ENCODE results near the gene JDP2. TPM values are rescaled to one million over a fixed set of nuclear protein-coding genes. Genes with fewer than 3 reads are reported as not detected.

JDP2 gene
- total RNA-seq, 1 experiment from 2014 or later, result 22.8 TPM

DNA sequence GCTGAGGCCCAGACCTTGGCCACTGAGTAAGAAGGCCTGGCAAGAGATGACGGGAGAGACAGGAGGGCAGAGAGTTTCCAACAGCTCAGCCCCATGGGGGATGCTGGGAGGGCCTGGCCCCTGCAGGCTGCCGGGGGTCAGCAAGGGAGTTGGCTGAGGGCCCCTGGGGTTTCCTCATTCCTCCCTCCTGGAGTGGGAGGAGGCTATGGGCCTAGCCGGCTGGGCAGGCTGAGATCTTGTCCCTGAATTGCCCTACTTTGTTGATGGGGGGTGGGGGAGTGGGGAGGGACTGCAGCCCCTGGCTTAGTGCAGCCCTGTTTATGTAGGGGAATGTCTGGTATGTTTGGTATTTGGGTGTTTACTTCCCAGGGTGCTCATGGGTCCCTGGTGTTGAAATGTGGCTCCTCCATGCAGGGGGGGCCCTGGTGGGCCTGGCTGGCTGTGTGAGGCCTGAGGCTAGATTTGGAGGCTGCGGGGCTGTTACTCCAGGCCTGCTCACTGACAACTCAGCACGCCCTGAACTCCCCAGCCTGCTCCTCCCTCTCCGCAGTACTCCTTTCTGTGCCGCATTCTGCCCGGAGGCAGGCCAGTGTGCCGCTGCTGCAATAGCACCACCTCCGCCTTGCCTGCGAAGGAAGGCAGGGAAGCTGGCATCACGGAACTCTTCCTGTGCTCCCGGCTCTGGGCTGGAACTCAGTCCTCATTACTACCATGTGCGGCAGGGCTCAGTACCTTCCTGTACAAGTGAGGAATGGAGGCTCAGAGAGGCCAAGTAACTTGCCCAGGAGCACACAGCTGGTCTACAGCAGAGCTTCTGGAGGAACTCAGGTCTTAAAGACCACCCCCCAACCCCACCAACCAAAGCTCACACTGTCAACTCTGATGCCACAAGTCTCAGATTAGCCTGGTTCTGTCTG is 25.3 kb downstream of the JDP2 start:
- peak overlapping the region; percentile 67 for H2BK12ac ChIP-seq (ENCODE audit: insufficient read length, low read depth, low read length)
- H3K4me1 Mint-ChIP-seq, result peaks cover 66 to 81% of the 10 kb centered on the region in 2 experiments
- no peak overlapping the region; the same call in 1 of the 2 replicates for H2BK15ac ChIP-seq (ENCODE audit: low read depth, low read length)
- H3K4me1 ChIP-seq (ENCODE audit: insufficient read depth, low read length), result peaks cover 7% of the 10 kb centered on the region; the same call in 1 of the 2 replicates
- H2BK20ac ChIP-seq (ENCODE audit: low read depth, low read length, poor library complexity, severe bottlenecking), result no peak overlapping the region
- peak overlapping the region; percentile 90 for H3K18ac ChIP-seq (ENCODE audit: insufficient read length, low read depth, low read length)
- H3K4me2 ChIP-seq (ENCODE audit: insufficient read depth, insufficient read length, low read length), result no peak overlapping the region
- peak overlapping the region; percentile 56 for H4K91ac ChIP-seq (ENCODE audit: insufficient read length, low read depth, low read length)
- no peak overlapping the region for H2AK5ac ChIP-seq (ENCODE audit: insufficient read length, low read length)
- H3K27ac ChIP-seq (ENCODE audit: insufficient read length, low read depth, low read length), result peak overlapping the region; percentile 87
- H2BK120ac ChIP-seq (ENCODE audit: low read depth, low read length, poor library complexity, severe bottlenecking), result peak overlapping the region; percentile 40
- no peak overlapping the region for H3K23ac ChIP-seq (ENCODE audit: insufficient read length, low read depth, low read length)
- peak overlapping the region; percentile 1 for H3T11ph ChIP-seq (ENCODE audit: low read length)
- TF ChIP-seq, protein P1, sequence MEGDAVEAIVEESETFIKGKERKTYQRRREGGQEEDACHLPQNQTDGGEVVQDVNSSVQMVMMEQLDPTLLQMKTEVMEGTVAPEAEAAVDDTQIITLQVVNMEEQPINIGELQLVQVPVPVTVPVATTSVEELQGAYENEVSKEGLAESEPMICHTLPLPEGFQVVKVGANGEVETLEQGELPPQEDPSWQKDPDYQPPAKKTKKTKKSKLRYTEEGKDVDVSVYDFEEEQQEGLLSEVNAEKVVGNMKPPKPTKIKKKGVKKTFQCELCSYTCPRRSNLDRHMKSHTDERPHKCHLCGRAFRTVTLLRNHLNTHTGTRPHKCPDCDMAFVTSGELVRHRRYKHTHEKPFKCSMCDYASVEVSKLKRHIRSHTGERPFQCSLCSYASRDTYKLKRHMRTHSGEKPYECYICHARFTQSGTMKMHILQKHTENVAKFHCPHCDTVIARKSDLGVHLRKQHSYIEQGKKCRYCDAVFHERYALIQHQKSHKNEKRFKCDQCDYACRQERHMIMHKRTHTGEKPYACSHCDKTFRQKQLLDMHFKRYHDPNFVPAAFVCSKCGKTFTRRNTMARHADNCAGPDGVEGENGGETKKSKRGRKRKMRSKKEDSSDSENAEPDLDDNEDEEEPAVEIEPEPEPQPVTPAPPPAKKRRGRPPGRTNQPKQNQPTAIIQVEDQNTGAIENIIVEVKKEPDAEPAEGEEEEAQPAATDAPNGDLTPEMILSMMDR (conservative IDR thresholded peaks at IDR 0.05), result no peak
- H3K4me3 Mint-ChIP-seq, result peak overlapping the region in 1 of 2 experiments; percentile 69; a peak in 3 of 5 replicates
- peak overlapping the region; percentile 97 for H4K5ac ChIP-seq (ENCODE audit: insufficient read length, low read depth, low read length)
- peak overlapping the region; percentile 88 for H3K14ac ChIP-seq (ENCODE audit: insufficient read depth, low read length)
- H3K23me2 ChIP-seq (ENCODE audit: insufficient read length, low read depth, low read length, poor library complexity, severe bottlenecking), result no peaks in the 10 kb centered on the region
- DNase-seq, result peak; percentile 94
- H3K9ac ChIP-seq (ENCODE audit: extremely low read depth, insufficient read length, low read length), result peak overlapping the region; percentile 43
- WGBS (ENCODE audit: extremely low coverage, insufficient read length, low lambda C conversion rate), result no CpG with 5 or more reads among the region's 14 CpGs
- H2AFZ ChIP-seq (ENCODE audit: low read length), result no peak overlapping the region
- H3K79me1 ChIP-seq (ENCODE audit: insufficient read depth, low read depth, low read length, poor library complexity, severe bottlenecking), result no peaks in the 10 kb centered on the region
- peak overlapping the region; percentile 98 to 100 (median 100) for H3K27ac Mint-ChIP-seq
- peaks cover 0 to 15% (median 5%) of the 10 kb centered on the region in 3 experiments; a peak in 4 of 7 replicates for H3K36me3 Mint-ChIP-seq (ENCODE audit: insufficient read depth in 1 of 3, low read depth in 3 of 3)
- H3K27me3 ChIP-seq (ENCODE audit: insufficient read depth, low read length), result no peaks in the 10 kb centered on the region
- peak overlapping the region; percentile 67 for H2BK5ac ChIP-seq (ENCODE audit: insufficient read length, low read length)
- H3K9me3 Mint-ChIP-seq, result no peaks in the 10 kb centered on the region
- H3K27me3 Mint-ChIP-seq (ENCODE audit: low read depth), result no peaks in the 10 kb centered on the region
- H3K9me3 ChIP-seq (ENCODE audit: control insufficient read depth, low read depth, low read length), result no peaks in the 10 kb centered on the region
- no peaks in the 10 kb centered on the region for H4K20me1 ChIP-seq (ENCODE audit: control insufficient read depth, insufficient read depth, insufficient read length)
- H3K4ac ChIP-seq (ENCODE audit: low read depth, low read length), result no peak overlapping the region; the same call in 1 of the 2 replicates
- H3K56ac ChIP-seq (ENCODE audit: insufficient read length, low read depth, low read length), result no peak overlapping the region
- H4K8ac ChIP-seq (replicated peaks; ENCODE audit: insufficient read length, low read depth, low read length), result peak overlapping the region; percentile 51
- peaks cover 2% of the 10 kb centered on the region; the same call in 1 of the 2 replicates for H3K79me2 ChIP-seq (ENCODE audit: insufficient read depth, low read length)
